C4-2B (cell line): ENCODE data around the gene CTNNBIP1.

Experiments
- H3K27ac ChIP-seq: fragments of 450-650 bp; 2 replicates; pipeline ENCODE4 v1.5.1; 2017
- CTCF ChIP-seq: fragments of 450-650 bp; conservative IDR thresholded peaks from 2 replicates; pipeline ENCODE4 v1.5.1; 2017; ENCODE audit warnings: mild to moderate bottlenecking
- ZFX ChIP-seq: fragments of 450-650 bp; IDR thresholded peaks from 2 replicates; pipeline ENCODE4 v1.6.1; 2017

The CTNNBIP1 gene

GRCh38 chr1:9823693-9823942 lies 86.5 kb downstream of the CTNNBIP1 start:
- TF ChIP-seq CTCF (no peak), ZFX (no peak)
- peak overlapping the region; percentile 95 for H3K27ac ChIP-seq

- H3K27ac ChIP-seq: peak overlapping the region; percentile 95
- TF ChIP-seq ZFX (no peak; the same call in 1 of the 2 replicates), CTCF (no peak)
Measured at GRCh38 chr1:9822897-9823692, 87.0 kb downstream of the CTNNBIP1 start.

- TF ChIP-seq CTCF (no peak), ZFX (no peak)
- H3K27ac ChIP-seq: peak overlapping the region; percentile 95
Measured at GRCh38 chr1:9822490-9822889, 87.6 kb downstream of the CTNNBIP1 start.

- TF ChIP-seq CTCF: no peak
- no peak for TF ChIP-seq ZFX
- no peak overlapping the region for H3K27ac ChIP-seq
Measured at GRCh38 chr1:9821710-9822109, 88.4 kb downstream of the CTNNBIP1 start.

- H3K27ac ChIP-seq: no peak overlapping the region
- TF ChIP-seq ZFX: no peak
- TF ChIP-seq CTCF: no peak
Measured at GRCh38 chr1:9820521-9820920, 89.5 kb downstream of the CTNNBIP1 start.

GRCh38 chr1:9817734-9818133 lies 92.3 kb downstream of the CTNNBIP1 start:
- H3K27ac ChIP-seq: no peak overlapping the region
- TF ChIP-seq ZFX (no peak), CTCF (no peak)

- TF ChIP-seq ZFX: no peak
- no peak for TF ChIP-seq CTCF
- H3K27ac ChIP-seq: no peak overlapping the region; the same call in 1 of the 2 replicates
Measured at GRCh38 chr1:9816199-9816598, 93.9 kb downstream of the CTNNBIP1 start.
